ENCODE measurements around the gene RAET1E.
"Not testable (repeated sequence)": the region's sequence is repeated elsewhere in the genome, so short reads cannot be mapped to it uniquely, and the experiment has no call there.

RAET1E gene

DNA sequence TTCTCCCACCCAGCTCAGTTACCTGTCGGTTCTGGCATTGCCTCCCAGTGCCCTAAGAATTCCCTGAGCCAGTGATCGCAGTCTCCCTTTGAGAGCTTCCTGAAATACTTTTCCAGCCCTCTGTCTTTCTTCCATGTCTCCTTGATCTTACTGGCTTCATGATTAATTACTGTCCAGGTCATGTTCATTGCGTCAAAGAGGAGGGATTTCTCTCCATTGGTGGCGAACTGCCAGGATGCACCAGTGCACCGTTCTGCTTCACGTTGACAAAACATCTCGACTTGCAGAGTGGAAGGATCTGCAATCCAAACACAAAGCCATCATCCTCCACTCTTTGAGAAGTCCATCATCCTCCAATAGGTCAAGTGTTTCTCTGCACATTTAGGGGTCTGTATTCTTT is 8.6 kb downstream of the RAET1E start:
- no peak for DNase-seq

DNA sequence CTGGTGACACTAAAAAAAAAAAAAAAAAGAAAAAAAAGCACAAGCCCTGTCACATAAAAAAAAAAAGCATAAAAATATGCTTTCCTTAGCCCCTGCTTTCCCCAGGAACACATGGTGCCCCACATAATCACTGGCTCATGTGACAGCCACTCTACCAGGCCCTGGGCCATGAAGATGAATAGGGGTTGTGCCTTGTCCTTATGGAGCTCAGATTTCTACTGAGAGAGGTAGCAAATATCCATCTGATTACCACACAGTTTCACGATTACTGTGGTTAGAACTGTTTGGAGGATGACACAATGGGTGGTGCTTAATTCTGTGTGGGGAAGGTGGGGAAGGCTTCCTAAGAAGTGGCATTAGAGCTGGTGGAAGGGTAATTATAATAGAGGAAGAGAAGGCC is 9.3 kb downstream of the RAET1E start:
- DNase-seq = no peak

DNA sequence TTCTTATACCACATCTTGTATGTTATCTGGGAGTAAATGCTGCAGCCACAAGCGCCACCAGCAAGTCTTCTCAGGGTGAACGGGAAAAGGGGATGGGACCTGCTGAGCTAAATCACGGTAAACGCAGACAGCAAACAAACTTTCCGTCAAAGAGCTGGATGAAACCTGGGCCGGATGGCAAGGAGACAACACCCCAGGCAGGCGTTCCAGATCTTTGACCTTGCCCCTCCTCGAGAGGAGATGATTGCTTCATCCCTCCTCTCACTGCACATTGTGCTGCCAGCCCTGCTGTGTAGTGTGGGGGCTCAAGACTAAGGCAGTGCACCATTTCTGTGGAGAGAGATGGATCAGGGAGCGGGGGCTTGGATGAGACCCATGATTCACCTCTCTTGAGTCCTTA is 9.8 kb downstream of the RAET1E start:
- DNase-seq = no peak

DNA sequence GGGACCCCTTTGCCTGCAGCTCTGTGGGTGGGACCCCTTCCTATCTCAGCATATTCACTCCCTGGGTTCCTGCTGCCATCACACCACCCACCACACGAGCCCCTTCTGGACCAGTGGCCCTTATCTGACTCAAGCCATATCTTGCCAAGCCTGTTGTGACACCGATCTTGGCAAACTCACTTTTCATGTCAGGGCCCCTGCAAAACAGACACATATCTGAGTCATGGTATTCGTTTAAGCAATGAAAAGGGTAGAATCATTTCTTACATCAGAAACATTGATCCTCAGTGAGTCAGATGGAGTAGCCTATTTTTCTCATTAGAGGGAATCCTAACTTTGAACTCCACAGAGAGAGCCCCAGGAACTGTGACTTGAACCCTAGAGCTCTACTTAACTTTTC is 10.6 kb downstream of the RAET1E start:
- DNase-seq = no peak

DNA sequence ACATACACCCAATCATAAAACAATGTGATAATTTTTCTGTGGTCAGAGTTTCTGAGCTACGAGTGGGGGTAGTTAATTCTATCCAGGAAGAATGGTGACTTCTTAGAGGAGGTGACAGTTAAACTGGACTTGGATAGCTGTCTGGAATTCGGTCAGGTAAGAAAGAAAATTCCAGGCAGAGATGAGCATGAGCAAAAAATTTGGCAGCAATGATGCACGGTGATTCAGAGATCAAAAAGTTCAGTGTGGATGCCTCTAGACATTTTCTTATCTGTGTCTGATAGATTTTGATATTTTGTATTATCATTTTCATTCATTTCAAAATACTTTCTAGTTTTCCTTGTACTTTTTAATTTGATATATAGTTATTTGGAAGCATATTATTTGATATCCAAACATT is 12.0 kb downstream of the RAET1E start:
- DNase-seq = no peak

DNA sequence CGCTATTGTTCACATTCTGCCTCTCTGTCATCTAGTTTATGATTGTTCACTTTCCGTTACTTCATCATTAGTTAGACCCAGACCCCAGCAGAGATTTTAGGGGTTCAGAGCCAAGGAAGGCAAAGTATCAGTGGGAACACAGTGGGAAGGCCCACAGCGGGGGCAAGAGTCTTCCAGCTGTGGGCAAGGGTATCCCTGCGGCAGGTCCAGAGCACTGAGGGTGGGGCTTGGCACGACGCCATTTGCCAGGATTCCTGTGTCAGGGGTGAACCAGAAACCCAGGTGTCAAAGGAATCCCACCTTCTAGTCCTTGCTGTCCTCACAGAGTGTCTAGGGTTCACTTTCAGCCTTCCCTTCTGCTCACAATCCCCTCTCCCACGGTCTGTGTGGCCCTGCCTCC is 13.3 kb downstream of the RAET1E start:
- no peak for DNase-seq

DNA sequence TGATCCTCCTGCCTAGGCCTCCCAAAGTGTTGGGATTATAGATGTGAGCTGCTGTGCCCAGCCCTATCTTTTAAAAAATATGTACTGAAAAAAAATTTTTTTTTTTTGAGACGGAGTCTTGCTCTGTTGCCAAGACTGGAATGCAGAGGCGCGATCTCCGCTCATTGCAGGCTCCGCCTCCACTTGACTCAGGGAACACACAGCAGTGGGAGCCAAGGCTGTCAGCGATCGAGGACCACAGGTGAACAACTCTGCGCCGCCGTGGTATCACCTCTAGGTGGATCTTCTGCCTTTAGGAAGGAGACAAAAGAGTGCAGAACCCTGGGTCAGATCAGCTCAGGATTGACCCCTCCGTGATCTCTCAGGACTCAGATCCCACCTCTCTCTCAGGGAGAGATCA is 13.7 kb downstream of the RAET1E start:
- DNase-seq = no peak

DNA sequence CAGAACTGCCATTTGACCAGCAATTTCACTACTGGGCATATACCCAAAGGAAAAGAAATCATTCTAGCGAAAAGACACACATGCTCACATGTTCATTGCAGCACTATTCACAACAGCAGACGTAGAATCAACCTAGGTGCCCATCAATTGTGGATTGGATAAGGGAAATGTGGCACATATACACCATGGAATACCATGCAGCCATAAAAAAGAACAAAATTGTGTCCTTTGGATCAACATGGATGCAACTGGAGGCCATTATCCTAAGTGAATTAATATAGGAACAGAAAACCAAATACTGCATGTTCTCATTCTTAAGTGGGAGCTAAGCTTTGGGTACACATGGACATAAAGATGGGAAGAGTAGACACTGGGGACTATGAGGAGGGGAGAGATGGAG is 16.1 kb downstream of the RAET1E start:
- DNase-seq = no peak

DNA sequence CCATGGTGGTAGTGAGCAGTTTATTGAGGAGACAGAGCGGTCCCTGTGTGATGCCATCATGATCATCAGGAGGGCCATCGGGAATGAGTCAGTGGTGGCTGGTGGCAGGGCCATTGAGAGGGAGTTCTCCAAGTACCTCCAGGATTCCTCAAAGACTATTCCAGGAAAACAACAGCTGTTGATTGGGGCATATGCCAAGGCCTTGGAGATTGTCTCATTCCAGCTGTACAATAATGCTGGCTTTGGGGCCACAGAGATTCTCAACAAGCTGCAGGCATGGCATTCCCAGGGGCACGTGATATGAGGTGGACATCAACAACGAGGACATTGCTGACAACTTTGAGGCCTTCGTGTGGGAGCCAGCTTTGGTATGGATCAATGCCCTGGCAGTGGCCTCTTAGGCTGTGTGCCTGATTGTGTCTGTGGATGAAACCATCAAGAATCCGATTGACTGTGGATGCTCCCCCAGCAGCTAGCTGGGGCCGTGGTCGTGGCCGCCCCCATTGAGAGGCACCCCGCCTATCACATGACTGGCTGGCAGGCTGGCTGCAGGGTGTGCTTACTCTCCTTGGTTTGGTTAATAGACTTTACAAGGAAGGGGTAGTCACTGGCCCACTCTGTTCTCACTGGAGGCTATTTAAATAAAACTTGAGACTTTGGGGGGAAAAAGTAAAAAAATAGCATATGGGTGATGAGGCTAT is 16.7 kb downstream of the RAET1E start:
- no peak for DNase-seq

DNA sequence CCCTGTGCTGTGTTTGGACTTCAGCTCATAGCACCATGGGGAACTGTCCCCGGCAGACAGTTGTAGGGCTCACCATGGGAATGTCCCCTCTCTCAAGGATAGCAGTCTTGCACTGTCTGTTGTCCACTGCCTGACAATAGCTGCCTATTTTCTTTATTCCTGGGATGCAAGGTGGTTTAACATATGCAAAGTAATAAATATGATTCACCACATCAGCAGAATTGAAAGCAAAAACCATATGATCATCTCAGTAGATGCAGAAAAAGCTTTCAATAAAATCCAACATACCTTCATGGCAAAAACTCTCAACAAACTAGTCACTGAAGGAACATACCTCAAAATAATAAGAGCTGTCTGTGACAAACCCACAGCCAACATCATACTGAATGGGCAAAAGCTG is 20.3 kb downstream of the RAET1E start:
- no peak for DNase-seq

DNA sequence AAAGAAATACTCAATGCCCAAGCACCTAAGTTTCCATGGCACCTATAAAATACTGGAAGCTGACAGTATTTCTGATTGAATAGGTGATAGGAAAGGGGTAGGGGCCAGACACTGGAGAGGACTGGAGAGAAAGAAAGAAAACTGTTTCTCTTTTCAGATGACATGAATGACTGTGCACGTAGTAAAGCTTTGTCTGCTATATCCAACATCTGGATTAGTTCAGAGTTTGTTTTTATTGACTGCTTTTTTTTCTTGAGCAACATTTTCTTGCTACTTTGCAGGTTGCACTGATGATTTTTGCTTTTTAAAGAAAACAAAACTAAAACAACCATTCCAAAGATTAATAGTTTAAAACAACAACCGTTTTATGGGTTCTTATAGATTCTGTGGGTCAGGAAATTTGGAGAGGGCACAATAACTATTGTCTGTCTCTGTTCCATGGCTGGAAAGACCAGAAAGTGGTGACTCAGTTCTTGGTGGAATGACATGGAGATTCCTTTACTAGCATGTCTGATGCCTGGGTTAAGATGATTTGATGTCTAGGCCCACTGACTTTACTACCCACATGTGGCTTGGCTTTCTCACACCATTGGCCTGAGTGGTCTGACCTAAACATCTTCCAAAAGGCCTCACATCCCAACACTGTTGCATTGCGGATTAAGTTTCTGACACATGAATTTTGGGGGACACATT is 21.5 kb downstream of the RAET1E start:
- DNase-seq = no peak

DNA sequence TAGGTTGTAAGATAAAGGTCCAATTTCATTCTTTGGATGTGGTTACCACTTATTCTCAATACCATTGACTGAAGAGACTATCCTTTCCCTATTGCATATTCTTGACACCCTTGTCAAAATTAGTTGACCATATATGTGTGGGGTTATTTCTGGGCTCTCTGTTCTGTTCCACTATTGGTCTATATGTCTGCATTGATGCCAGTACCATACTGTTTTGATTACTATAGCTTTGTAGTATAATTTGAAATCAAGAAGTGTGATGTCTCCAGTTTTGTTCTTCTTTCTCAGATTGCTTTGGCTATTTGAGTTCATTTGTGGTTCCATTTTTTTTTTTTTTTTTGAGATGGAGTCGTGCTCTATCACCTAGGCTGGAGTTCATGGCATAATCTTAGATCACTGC is 25.7 kb downstream of the RAET1E start:
- no peak for DNase-seq

DNA sequence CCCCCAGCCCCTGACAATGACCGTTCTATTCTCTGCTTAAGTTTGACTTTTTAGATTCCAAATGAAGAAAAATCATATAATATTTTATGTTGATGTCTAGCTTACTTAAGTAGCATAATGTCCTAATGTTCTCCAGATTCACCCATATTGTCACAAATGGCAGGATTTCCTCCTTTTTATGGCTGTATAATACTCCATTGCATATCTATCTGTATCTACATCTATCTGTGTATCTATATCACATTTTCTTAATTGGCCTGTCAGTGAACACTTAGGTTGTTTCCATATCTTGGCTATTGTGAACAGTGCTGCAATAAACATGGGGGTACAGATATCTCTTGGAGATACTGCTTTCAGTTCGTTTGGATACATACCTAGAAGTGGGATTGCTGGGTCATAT is 26.7 kb downstream of the RAET1E start:
- no peak for DNase-seq

DNA sequence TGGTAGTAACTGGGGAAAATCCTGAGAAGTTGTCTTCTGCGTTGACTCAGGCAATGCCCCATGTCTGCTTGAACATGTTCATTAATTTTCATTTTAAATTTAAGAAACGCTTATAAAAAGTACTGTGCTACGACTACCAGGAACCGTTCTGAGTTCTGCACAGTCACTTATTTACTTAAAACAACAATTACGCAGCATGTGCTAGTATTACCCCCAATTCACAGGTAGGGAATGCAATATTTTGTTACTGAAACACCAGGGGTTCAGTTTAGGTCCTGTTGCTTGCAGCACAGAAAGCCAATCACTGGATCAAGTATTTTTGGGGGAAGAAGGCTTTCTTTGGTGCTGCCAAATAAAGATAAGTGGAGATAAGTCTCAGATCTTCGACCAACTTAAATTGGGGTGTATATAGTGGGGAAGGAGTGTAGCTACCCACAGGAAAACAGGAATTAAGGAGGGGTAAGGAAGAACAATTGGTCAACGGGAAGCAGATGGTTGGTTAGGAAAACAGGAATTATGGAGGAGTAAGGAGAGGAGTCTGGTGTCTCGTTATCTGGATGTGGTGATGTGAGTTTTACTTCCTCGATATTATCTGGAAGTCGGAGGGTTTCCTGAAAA is 28.5 kb downstream of the RAET1E start:
- DNase-seq = no peak

DNA sequence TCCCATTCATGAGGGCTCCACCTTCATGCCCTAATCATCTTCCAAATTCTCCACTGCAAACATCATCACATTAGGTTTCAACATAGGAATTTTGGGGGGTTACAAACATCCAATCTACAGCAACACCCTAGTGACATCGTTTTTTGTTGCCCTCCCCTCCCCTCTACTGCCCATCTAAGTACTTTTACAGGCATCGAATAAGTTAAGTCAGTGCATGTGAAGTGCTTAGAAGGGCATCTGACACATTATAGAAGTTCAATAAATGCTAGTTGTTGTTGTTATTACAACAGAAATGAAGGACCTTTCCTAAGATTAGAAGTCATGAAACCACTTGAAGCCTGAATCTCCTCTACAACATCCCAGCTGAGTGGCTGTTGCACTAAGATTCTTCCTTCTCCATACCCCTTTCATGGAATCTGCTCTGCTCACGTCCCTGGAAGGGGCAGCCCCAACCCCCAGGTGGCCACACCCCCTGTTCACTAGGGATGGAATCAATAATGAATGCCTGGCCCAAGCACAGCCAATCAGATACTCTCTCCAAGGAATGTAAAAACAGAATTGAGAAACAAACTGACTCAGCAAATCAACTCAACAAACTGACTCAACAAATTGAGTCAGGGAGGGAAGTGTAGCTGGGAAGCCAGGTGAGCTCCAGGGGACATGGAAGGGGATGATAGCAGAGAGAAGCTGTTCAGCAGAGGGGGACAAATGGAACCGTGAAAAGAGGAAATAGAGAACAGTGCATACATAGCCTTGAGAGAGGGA is 29.9 kb downstream of the RAET1E start:
- no peak for DNase-seq

DNA sequence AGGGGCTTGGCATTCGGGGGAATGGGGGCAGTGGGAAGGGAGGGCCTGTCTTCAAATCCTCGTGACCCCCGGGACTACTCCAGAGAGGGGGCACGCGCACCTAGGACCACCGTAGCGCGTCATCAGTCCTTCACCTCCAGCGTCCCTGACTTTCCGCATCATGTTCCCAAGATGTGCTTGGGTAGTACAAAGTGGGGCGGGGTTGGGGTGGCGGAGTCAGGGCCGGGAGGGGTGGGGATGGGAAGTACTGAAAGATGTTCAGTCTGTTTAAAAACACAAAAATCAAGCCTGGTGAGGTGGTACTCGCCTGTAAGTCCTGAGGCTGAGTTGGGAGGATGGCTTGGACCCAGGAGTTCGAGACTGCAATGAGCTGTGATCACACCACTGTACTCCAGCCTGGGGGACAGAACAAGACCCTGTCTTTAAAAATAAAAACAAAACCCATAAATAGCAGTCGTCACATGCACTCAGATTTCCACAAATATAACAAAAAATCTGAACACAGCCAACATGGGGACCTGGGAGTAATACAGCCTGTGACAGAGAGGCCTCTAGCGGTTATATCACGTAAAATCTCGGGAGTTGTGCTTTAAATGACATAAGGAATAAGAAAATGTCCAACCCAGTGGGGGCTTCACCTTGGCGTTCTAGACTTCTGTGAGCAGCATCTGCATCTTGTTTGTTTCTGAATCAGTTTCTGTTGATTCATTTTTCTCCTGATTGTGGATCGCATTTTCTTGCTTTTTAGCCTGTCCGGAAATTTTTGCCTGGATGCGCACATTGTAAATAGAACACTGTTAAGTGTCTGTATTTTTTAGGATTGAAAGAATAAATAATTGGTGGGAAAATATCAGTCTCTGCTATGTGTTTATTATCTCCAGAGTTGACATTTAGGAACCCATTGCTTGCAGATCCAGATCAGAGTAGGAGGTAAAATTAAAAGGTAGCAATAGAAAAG is 33.1 kb downstream of the RAET1E start:
- DNase-seq = peak; percentile 70

DNA sequence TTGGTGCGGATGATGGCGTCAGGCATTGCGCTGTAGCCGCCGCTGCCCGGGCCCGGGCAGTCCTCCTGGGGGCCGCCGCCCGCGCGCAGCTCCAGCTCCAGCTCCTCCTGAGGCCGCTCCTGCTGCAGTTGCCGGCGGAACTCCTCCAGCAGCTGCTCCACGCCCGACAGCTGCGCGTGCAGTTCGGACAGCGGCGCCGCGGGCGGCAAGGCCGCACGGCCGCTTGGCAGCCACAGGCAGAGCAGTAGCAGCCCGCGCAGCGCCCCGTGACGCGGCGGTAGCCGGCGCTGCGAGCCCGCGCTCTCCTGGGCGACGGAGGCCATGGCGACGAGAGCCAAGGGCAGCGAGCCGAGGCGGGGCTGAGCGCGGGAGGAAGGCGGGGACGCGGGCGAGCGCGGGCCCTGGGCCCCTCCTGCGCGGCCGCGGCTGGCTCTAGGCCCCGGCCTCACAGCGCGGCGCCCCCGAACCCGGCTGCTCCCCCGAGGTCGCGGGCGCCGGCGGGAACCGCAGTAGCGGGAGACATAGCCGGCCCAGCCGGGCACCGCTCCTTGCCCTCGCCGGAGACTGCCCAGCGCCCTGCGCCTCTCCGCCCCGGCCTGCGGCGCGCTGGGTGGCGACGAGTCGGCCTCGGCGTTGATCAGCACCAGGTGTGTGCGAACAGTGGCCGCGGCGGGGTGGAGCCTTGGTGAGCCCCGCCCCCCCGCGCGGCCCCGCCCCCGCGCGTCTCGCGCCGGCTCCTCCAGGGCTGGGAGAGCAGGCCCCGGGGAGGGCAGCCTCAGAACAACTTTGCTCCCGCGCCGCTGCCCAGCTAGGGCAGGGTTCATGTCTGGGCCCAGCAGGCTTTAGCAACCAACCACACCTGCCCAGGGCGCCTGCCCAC is 34.0 kb downstream of the RAET1E start, which contains the start of gene LRP11:
LRP11 (minus strand) TSS at position 662 of the 880 bp plus-strand sequence; CDS start at position 323, 339 bp downstream.
- peak; percentile 75 for DNase-seq

DNA sequence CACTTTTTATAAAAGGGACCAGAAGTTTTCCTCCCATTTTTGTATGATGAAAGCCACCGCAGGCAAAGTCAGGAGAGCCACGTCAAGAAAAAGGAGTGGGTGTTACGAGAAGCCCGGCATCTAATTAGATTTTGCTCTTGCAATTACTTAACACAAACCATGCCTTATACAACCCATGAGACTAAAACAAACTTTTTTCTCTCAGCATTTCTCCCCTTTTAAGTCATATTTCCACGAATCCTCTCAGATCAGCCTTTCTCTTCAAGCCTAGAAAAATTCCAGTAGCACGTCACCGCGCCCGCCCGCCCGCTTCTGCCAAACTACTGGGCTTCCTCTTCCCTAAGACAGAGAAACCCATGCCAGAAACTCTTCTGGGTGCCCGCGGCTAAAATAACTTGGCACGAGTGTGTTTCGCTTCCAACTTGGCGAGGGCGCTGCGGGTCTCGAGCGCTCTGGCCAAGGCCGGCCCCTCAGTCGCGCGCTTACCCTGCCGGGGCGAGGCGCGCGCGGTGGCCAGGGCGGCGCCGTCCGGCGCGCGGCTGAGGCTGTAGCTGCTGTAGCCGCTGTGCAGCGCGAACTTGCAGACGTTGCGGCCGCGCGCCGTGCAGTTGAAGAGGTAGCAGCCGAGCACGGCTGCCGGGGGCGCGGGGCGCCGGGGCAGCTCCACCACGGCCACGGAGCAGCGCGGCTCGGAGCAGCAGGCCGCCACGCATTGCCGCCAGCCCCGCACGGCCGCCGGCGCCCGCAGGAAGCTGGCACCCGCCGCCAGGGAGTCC is 34.8 kb downstream of the RAET1E start:
- peak; percentile 51 for DNase-seq

DNA sequence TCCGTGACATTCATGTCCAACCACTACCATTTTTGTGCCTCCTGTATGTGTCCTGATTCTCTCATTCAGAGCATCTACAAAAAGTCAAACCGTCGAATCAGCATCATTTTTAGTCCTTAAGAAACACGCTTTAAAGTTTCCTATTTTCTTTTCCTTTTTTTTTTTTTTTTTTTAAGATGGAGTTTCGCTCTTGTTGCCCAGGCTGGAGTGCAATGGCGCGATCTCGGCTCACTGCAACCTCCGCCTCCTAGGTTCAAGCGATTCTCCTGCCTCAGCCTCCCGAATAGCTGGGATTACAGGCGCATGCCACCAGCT is 35.5 kb downstream of the RAET1E start:
- not testable (repeated sequence) for DNase-seq

DNA sequence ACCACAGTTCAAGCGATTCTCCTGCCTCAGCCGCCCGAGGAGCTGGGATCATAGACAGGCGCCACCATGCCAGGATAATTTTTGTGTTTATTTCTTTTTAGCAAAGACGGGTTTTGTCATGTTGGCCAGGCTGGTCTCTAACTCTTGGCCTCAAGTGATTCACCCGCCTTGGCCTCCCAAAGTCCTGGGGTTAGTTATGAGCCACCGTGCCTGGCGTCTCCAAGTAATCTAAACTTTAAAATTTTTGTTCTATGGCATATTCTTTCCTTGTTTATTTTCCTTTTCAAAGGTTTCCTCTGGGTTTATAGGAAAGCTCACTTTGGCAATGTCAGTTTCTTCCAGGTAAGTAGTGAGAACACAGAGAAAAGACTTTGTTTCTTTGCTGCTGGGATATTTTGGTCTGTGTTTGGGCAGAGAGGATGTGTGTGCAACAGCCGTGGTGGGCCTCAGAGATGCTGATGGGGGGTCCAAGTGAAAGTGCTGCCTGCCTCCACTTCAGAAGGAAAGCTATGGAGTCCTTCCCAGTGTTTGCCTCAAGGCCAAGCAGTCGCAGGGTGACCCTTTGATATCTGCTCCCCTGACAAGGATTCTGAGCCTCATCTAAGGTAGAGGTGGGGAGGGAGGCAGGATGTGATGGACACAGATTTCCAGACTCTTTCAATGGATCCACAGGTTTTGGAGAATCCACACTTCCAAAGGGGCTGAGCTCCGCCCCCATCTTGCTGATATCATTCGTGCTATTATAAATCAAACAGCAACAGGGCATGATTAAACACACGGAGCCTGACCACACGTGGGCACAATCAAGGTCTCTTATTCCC is 36.1 kb downstream of the RAET1E start:
- no peak for DNase-seq

All from midbrain (tissue), 1 donor.